ENCODE data around the gene NRARP.

The NRARP gene

GRCh38 chr9:137296670-137297664 lies 5.1 kb downstream of the NRARP start:
- no peak for DNase-seq

- DNase-seq, result no peak
Measured at GRCh38 chr9:137295849-137296669, 6.0 kb downstream of the NRARP start.

DNA sequence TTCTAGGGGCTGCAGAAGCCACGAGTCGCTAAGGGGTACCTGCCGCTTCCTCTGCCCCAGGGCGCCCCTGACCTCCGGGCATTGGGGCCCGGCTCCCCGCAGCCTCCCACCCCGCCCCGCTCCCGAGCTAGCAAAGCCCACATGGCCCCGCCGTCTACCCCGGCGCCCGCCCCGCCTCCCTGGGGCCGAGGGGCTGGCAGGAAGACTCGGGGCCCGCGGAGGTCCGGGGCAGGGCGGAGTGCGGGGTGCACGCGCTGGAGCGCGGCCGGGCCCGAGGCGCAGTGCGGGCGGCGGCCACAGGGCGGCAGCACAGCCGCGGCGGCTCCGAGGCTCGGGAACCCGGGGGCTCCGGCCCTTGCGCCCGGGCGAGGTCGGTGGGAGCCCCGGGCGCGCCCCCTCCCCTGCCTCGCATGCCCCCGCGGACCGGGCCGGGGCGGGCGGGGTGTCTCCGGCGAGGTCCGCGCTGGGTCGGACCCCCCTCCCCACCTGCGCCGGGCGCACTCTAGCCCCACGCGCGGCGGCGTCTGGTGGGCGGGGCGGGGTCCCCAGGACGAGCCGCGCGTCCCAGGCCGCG lies 6.7 kb downstream of the NRARP start:
- peak in 1 of 4 experiments; percentile 45 for DNase-seq

- DNase-seq, result no peak
Measured at GRCh38 chr9:137294681-137295237, 7.3 kb downstream of the NRARP start.

- no peak for DNase-seq
Measured at GRCh38 chr9:137294091-137294680, 7.9 kb downstream of the NRARP start.

DNA sequence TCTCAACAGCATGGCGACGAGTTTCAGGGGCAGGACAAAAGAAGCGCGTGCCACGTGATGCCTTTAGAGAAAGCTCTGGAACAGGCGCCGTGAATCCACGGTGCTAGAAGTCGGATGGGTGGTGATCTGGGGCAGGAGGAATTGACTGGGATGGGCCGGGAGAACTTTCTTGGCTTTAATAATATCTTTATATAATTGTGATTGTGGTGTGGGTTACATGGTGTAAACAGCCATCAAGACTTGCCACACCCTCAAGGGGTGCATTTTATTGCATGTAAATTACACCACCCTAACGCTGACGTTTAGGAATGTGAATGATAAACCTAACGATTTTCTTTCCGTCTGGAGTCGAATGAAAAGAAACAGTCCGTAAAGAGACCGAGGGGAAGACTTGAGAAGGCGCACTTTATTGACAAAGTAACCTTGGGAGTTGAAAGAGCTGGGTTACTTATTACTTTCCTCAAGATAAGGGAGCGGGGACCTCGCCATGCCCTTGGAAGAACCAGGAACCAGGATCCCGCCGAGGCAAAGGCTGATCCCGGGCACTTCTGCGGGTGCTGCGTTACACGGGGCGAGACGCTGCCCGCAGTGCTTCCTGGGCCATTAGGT lies 8.5 kb downstream of the NRARP start:
- no peak for DNase-seq

DNA sequence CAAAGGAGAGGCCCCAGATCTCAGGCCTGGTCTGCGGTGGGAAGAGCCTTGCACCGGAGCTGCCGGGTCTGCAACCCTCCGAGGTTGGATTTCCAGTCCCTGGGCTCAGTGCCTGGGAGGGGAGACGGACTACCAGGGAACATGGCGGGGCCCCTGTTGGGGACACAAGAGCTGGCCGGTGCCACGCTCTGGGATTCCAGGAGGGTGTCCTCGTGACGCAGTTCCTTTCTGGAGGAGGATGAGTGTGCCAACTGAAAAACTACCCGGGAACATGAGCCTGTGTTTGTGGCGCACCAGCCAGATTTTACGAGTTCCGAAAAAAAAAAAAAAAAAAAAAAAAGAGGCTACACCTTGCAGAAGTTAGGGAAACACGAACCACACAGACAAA lies 9.0 kb downstream of the NRARP start:
- no peak for DNase-seq

- peak in 1 of 4 experiments; percentile 16 for DNase-seq
Measured at GRCh38 chr9:137286975-137287383, 15.1 kb downstream of the NRARP start.

- no peak for DNase-seq
Measured at GRCh38 chr9:137281345-137282116, 20.5 kb downstream of the NRARP start.

DNA sequence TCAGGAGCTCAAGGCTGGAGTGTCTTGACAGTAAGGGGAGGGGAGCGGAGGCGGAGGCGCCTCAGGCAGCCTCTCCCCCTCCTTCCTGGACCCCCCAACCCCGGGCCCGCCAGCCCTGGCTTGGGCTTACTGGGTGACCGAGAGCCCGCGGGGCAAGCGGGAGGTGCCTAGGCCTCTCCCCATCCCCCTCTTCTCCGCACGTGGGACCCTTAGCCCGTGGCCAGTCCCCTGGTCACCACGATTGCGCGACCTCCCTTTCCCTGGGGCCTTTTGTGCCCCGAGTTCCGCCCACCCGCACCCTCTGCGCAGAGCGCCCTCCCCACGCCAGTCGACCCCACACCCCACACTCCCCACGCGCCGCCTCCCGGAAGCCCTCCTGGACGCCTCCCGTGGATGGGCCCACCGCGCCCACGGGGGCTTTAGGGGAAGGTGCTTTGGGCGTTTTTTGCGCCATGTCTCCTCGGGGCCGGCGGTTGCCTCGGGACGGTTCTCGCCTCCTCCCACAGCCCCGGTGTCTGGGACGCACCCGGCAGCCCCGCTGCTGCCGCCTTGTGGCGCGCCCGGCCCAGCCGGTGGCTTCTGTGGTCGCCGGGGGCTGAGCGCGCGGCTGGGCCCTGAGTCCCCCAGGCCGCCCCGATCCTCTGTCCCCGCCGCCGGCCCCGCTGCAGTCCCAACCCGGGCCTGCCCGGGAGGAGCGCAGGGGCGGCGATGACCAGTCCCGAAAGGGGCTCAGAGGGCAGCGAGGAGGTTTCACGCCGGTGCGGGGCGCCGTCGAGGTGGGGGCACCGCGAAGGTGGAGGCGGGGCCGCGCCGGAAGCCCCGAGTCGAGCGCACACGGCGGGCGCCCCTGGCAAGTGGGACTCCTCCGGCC lies 21.4 kb downstream of the NRARP start:
- no peak for DNase-seq

DNA sequence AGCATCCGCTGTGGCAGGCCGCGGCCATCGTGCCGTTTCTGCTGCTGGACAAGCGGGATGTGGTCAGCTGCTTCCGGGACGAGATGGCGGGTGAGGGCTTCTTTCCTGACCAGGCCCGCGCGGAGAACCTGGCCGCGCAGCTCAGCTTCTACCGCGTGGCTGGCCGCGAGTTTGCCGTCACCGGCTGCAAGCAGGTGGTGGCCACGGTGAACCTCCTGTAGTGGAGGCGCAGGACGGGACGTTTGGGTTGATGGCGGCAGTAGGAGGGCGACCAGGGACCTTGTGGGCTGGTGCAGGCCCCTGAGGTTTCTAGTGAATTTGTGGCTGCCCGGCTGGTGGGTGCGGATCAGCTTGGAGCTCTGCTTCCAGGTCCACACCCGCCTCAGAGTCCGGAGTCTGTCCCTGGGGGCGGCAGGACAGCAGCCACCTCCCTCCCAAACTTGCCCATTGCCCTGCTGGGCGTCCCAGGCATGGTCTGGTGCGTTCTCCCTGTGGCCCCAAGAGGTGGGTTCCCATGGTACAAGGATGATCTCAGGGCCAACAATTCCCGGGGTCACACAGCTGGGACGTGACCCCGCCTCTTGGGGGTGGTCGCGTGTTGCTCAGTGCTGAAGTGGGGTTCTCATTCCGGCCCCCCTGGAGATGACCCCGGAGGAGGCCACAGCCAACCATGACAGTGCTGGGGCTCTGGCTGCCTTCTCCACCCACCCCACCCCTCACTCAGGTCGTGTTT lies 22.2 kb downstream of the NRARP start:
- no peak for DNase-seq

GRCh38 chr9:137278721-137279711 lies 23.1 kb downstream of the NRARP start:
- DNase-seq, result no peak

DNA sequence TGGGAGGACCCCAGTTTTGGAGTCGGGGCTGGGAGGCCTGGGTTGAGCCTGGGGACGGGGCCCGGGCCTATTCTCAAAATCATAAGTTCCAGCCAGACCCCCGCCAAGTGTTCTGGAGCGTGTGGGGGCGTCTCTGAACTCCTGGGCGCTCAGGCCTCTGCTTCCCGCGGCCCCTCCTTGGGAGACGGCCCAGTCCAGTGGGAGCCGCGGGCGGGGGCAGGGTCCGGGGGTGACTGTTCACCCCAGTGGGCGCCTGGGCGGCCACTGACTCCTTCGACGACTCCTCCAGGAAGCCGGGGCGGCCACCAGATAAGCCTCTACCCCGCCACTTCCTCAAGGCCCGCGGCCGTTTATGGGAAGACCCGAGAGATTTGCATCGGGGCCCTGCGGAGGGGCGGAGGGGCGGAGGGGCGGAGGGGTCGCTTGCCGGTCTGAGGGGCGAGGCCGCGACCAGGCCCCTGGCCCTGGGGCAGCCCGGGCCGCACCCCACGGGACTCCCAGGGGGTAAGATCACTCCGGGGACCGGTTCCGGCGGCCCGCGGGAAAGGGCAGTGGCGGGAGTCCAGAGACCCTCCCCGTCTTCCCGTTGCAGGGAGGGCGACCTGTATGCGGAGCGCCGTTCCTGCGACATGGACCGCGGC lies 23.9 kb downstream of the NRARP start:
- DNase-seq, result peak in 1 of 4 experiments; percentile 9

GRCh38 chr9:137277329-137278041 lies 24.6 kb downstream of the NRARP start, which contains the start of gene TOR4A:
Gene TOR4A (plus strand): TSS chr9:137277726. CDS start chr9:137278690, 964 bp downstream.
- DNase-seq, result no peak

DNA sequence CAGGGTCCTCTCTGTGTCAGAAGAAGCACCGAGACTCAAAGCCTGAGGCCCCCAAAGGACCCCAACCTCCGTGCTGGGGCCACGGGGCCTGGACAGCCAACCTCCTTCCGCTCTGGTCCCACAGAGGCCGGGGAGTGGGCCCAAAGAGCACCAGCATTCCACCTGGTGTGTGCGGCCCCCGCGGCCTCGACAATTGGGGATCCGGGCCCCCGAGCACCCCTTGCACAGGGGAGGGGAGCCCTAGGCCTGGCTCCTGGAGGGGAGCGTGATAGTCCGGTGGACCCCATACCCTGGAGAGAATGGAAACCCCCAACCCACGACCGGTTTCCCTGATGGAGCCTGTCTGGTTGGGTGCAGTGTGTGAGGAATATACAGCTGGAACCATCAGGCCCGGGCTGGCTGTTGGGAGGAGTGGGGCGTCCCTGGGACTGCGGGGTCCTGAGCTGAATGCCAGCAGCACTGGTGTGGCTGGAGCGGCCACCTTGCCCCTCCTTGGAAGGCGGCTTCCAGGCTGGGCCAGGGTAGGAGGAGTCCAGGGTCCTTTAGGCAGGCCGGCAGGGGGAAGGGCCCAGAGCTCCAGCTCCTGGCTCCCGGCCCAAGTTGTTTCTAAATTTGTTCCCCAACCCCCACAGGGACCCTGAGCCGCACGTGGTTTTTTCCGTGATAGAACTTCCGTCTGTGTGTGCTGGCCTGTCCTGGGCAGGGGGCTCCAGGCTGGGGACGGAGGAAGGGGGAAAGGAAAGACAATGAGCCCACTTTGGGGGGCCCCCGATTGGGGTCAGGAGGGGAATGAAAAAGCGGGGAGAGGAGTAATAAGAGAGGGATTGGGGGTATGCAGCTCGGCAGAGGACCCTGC lies 25.4 kb downstream of the NRARP start:
- no peak for DNase-seq
